Fibroblast of skin of right biceps (primary cell): ENCODE measurements around the gene ZNF865.

ENCODE experiments used
- DNase-seq: peaks from one replicate; pipeline ENCODE4 v3.0.0-alpha.2; 2013

The ZNF865 gene

GRCh38 chr19:55663846-55664536, 58.5 kb downstream of the ZNF865 start:
- DNase-seq = no peak

DNA sequence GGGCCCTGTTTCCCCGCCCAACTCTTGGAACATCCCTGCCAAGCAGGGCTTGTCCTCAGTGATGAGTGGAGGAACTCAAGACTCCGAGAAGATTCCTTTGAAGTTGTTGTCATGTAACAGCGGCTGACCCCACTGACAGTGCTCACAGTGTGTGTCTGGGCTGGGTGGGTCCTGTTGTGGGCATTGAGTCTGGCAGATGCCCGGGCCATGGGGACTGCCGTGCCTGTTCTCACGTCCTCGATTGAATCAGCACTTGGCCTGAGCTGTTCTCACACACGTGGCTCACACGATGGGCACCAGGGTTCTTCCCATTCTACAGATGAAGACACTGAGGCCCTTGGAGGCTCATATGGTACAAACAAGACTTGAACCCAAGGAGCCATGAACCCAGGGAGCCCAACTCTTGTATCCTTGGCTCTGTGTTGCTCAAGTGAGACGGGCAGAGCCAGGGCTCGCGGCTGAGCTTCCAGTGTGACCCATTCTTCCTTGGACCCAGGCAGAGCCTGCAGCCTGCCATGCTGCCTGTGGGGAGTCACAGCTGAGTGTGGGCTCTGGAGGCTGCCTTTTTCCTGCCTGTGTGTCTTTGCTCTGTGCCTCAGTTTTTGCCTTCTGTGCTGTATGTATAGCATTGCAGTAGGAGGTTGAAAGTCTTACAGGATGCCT, 61.0 kb downstream of the ZNF865 start:
- no peak for DNase-seq
